GM12864 (cell line): ENCODE data around the gene SALL1.

Source experiments
- DNase-seq: peaks from one replicate; pipeline ENCODE4 v3.0.0-alpha.2; 2011; ENCODE audit warnings: low read depth
- H3K4me3 ChIP-seq: 2 replicates; pipeline ENCODE4 v1.5.1; 2011; ENCODE audit warnings: mild to moderate bottlenecking, low read depth, low read length, control low read depth
- CTCF ChIP-seq: IDR thresholded peaks from 2 replicates; pipeline ENCODE4 v1.5.1; 2011; ENCODE audit warnings: low read depth, mild to moderate bottlenecking, moderate library complexity, low read length, control low read depth, inconsistent platforms; ENCODE audit errors: missing control alignments

The SALL1 gene

DNA sequence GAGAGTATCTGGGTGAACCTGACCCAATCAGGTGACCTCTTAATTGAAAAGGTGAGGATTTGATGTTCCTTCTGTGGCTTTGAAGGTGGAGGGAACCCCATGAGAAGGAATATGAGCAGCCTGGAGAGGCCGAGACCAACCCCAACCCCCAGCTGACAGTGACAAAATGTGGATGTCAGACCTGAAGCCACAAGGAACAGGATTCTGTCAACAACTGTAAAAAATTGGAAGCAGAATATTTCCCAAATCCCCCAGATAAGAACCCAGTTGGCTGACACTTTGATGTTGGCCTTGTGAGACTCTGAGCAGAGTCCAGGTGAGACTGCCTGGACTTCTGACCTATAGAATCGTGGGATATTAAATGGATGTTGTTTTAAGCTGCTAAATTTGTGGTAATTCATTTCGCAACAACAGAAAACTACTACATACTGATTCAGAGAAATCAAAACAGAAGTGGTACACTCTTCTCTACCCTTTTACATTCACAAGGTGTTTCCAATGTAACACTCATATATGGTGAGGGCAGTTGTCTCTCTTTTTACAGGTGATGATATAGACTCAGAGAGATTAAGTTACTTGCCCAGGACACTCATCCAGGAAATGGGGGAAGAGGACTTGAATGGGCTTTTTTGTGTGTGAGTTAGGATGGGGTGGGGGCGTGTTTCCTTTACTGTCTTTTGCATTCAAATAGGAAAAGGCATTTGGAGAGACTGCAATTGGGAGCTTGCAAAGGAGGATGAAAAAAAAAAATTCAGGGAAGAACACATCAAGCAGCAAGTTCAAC is 29.8 kb upstream of the SALL1 start:
- DNase-seq, result no peak
- TF ChIP-seq CTCF, result no peak
- no peak overlapping the region for H3K4me3 ChIP-seq

GRCh38 chr16:51175081-51175480 is 24.0 kb upstream of the SALL1 start:
- no peak for TF ChIP-seq CTCF
- no peak overlapping the region for H3K4me3 ChIP-seq
- no peak for DNase-seq

- TF ChIP-seq CTCF, result no peak
- H3K4me3 ChIP-seq, result no peak overlapping the region
- DNase-seq, result no peak
These were observed 21.3 kb upstream of the SALL1 start for GRCh38 chr16:51172368-51172767.

DNA sequence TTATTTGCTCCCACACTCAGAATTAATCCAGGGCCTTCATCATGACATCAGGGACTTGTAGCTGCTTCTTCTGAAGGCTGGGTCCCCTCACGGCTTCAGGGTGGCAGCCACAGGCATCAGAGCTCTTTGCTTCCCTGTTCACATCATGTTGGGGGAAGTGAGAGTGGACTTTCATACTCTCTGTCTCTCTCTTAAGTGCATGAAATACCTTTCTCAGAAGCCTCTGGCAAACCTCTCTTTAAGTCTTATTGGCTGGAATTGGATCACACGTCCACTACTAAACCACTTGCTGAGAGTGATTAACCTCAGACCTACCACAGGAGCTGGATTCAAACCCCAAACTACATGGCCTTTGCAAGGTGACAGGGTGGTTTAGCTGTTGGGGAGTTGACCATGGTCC is 17.7 kb upstream of the SALL1 start:
- H3K4me3 ChIP-seq, result no peak overlapping the region
- no peak for TF ChIP-seq CTCF
- no peak for DNase-seq

- no peak for TF ChIP-seq CTCF
- DNase-seq, result no peak
- no peak overlapping the region for H3K4me3 ChIP-seq
These were observed 16.3 kb upstream of the SALL1 start for GRCh38 chr16:51167170-51167895.

GRCh38 chr16:51166541-51166940 is 15.5 kb upstream of the SALL1 start:
- TF ChIP-seq CTCF, result no peak
- no peak overlapping the region for H3K4me3 ChIP-seq
- DNase-seq, result no peak
